ENCODE measurements around the gene TEK.

TEK gene

DNA sequence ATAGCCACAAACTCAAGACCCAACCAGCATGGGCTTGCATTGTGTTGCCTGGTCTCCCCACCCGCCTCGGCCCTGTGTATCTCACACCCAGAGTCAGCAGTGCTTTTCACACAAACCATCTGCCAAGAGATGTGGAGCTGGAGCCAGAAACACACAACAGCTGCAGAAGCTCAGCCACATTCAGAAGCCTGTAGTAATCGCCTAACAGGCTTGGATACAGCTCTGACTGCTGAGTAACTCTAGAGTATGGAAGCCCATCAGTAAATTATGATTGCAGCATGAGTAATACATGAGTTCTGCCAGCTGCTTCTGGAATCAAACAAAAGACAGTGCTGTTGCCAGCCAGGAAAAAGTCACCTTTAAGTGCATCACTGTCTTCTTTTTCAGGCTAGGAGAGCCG, 16.0 kb downstream of the TEK start:
- no peak for DNase-seq

DNA sequence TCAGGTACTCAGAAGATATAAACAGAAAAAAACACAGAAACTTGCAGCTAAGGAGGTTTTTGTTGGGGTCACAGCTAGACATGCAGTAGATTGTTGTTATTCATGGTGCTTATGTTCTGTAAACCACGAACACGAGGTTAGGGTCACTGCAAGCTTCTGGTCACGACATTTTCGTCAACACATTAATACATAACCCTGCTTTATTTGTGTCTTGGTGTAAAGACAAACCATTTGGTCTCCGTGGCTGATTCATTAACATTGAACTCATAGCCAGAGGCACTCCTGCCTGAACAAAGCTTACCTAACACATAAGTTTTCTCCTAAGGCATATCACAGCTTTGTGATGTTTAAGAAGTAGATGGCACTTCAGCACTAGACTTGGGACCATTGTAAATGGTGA, 16.9 kb downstream of the TEK start:
- DNase-seq: no peak

- DNase-seq: no peak
Measured at GRCh38 chr9:27126670-27127069, 17.6 kb downstream of the TEK start.

DNA sequence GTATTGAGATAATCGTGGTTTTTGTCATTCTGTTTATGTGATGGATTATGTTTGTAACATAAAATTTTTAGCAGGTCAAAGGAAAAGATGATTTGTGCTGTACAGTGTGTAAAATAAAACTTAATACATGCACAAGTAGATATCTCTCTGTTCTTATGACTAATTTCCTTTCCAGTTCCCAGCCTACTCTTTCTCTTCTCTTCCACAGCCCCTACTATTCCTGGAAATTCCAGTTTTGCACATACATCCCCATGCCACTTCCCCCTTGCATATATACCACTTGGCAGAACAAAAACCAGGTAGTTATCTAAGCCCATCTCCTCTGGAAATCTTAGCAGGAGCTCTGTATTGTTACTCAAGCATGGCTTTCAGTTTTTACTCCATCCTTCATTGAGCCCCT, 20.2 kb downstream of the TEK start:
- no peak for DNase-seq

DNA sequence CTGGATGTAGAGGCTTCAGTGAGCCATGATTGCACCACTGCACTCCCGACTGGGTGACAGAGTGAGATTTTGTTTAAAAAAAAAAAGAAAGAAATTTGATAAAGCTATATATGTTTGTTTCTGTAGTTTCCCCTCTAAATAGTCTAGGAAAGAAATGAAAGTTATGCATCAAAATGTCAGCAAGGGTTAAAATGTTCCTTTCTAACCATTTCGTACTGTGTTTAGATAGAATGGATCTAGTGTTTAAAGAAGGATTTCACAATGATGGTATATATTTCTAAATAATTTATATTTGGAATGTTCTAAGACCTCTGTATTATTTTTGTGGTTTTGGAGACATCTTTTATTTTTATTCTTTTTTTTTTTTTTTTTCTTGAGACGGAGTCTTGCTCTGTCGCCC, 22.7 kb downstream of the TEK start:
- DNase-seq: no peak

DNA sequence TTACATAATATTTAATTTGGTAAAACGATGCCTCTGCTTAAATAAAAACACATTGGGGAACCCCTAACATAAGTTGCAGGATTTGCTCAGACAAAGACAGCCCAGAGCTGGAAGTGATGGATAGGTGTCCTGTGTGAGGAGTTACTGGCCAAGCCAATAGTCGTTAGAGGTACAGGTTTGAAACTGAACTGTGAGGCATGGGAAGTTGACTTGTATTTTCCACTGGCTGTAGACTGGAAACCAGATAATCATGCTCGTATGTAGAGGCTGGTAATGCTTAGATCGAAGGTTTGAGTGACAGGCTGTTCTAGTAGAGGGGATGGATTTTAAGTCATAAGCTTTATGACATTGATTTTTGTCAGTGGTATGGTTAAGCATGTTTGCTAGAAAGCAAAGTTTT, 24.8 kb downstream of the TEK start:
- DNase-seq: no peak

- DNase-seq: no peak
Measured at GRCh38 chr9:27142299-27142930, 33.4 kb downstream of the TEK start.

GRCh38 chr9:27145143-27145542, 36.1 kb downstream of the TEK start:
- no peak for DNase-seq

DNA sequence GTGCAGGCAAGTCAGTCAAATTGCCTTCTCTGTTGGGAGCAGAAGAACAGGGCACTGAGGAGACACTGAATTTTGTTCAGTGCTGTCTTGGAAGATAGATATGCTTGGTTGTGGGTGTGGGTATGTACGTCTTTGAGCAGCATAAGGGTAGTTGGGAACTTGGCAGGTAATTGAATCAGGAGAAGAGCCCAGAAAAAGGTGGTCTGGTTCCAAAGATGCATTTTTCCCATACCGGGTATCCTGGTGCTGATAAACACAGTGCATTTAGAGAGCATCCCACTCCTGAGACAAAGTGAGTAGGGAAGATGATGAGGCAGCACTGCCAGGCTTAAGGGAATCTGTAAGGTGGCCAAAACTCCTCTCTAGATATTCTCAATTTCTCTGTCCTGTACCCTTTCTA, 40.6 kb downstream of the TEK start:
- no peak for DNase-seq

- DNase-seq: no peak
Measured at GRCh38 chr9:27150746-27151406, 41.9 kb downstream of the TEK start.

GRCh38 chr9:27151693-27152404, 42.8 kb downstream of the TEK start:
- no peak for DNase-seq

DNA sequence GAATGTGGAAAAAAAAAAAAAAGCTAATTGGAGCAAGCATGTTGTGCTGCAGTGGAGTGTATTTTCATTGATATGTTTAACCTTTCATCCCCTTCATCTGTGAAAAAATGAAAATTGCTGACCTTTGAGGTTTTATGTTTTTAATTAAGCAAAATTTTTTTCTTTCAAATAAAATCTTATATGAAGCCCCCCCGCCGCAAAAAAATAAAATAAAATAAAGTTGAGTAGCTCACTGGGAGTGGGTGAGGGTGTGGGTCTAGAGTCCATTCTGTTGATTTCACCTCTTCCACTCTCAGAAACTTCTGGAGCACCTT, 43.3 kb downstream of the TEK start:
- no peak for DNase-seq

- DNase-seq: no peak
Measured at GRCh38 chr9:27154908-27155307, 45.9 kb downstream of the TEK start.

DNA sequence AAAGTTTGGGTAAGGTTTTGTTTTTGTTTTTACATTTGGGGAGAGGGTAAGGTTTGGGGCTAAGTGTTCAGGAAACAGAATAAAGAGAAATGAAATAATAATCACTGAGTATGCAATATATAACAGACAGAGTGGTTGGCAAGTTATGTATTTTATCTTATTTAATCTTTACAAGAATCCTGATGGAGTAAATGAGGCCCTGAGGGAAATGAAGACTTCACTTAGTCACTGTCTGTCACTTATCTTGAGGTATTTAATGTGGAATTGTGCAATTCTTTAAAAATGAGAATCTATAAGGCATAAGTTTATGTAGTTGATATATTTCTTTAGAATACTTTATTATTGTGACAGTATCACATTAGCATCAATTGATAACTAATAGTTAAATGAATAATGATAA, 48.1 kb downstream of the TEK start:
- no peak for DNase-seq

GRCh38 chr9:27157736-27158135, 48.7 kb downstream of the TEK start:
- DNase-seq: no peak

GRCh38 chr9:27160636-27161035, 51.6 kb downstream of the TEK start:
- no peak for DNase-seq

- DNase-seq: no peak
Measured at GRCh38 chr9:27162045-27162444, 53.0 kb downstream of the TEK start.

DNA sequence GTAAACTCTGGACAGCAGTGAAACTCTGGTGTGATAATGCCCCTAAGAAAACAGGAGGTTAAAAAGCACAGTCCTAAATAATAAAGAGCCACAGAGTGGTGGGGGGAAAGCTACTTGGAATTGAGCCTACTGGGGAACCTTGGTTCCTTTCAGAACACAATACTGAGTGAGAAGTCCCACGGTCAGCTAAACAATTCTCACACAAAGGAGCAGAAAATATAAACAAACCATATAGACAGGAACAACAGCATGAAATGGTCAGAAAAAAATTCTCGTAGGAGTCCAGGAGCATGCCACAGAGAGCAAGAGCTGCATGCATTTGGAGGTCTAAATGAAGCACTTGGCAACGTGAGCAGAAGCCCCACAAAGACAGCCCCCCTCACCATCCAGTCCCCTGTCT, 56.0 kb downstream of the TEK start:
- no peak for DNase-seq

GRCh38 chr9:27165670-27166069, 56.6 kb downstream of the TEK start:
- no peak for DNase-seq

DNA sequence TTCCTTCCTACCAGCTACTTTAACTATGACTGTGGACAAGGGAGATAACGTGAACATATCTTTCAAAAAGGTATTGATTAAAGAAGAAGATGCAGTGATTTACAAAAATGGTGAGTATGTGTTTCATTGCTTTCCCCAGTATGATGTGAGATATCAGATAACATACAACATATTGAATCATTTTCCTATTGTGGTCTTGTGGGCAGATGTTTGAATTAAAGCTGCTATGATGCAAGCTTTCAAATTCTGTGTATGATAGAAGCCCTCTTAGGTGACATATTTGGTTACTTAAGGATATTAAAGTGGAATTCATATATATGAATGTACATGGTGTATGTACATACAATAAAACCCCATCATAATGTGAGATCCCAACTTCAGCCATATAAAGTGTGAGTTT, 59.5 kb downstream of the TEK start:
- DNase-seq: no peak

GRCh38 chr9:27168951-27169350, 59.9 kb downstream of the TEK start:
- DNase-seq: no peak

DNA sequence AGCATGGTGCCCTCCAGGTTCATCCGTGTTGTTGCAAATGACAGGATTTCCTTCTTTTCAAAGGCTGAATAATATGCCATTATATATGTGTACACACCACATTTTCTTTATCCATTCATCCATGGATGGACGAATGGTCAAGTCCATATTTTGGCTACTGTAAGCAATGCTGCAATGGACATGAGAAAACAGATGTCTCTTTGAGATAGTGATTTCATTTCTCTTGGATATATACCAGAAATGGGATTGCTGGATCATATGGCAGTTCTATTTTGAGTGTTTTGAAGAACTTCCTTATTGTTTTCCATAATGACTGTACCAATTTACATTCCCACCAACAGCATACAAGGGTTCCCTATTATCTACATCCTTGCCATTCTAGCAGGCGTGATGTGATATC, 67.9 kb downstream of the TEK start:
- DNase-seq: no peak

DNA sequence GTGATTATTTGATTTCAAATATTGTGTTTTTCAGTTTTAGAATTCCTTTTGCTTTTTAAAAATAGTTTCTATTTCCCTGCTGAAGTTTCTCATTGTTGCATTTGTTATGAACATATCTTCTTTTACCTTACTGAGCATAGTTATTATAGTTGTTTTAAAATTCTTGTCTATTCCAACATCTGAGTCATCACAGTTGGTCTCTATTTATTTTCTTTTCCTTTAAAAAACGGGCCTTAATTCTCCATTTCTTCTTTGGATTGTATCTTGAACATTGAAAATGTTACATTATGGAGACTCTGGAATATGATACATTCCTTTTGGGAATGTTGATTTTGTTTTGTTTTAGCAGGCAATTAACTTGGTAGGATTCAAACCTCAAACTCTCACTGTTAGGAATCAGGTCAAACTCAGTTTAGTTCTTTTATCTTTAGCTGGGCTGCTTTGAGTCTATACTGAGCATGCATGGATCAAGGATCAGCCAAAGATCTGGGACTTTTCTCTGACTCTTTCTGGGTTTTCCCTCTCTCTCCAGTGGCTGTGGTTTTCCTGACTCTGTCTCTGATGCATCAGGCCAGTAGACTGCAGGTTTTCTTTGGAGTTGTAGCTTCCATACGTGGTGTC, 70.3 kb downstream of the TEK start:
- no peak for DNase-seq

GRCh38 chr9:27181381-27181780, 72.4 kb downstream of the TEK start:
- DNase-seq: no peak
